ENCODE data around the gene IRAG1.

IRAG1 gene

DNA sequence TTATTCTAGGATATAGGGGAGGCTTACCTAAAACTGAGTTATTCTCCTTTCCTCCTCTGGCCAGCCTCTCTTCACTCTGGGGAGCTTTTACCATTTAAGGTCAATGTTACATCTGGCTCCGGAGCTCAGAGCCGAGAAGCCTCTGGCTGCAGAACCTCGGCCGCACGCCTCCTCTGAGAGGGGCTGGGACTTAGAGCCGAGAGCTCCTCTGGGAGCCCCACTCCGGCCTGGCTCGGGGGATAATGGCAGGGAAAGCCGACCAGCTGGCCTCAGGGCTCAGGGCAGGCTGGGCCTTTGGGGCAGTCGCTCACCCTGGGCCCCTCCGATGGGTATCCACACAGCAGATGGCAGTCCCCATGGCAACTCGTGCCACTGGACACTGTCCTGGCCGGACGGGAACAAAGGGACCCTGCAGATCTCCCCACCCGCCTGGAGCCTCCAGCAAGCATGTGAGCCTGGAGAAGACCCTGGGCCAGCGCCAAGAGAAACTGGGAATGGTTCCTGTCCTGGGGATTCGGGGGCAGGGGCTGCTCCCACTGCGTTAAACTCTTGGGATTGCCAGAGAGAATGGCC, at the start of gene IRAG1:
TSS of gene IRAG1 (minus strand) at position 247 of the 573 bp plus-strand sequence. CDS start at position 94, 153 bp downstream.
- no peak for DNase-seq

DNA sequence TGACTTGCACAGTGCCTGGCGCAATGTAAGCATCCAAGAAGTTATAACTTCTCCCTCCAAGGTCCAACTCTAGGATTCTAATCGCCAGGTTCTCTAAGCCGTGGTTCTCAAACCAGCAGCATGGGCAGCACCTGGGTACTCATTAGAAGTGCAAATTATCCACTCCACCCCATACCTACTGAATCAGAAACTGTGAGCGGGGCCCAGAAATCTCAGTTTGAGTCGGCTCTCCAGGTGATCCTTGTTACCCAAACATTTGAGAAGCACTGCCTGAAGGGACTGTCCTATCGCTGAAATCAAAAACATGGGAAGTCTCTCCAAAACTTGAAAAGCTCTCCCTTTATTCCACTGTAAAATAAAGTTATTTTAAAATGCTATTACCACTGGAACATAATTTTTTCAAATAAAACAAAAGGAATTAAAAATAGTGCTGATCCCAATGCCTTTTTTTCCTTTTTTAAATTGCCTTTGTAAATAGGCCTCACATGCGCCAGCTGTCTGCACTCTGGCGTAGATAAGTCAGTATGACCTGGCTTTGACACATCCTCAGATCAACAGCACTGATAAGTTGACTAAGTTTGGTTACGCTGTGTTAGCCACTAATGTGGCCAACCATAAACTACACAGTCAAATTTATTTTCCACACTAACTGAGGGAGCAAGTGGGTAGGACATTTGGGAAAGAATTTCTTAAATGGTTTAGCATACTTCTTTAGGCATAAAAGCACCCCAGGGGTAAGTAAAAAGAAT, 49.1 kb upstream of the IRAG1 start:
- no peak for DNase-seq

DNA sequence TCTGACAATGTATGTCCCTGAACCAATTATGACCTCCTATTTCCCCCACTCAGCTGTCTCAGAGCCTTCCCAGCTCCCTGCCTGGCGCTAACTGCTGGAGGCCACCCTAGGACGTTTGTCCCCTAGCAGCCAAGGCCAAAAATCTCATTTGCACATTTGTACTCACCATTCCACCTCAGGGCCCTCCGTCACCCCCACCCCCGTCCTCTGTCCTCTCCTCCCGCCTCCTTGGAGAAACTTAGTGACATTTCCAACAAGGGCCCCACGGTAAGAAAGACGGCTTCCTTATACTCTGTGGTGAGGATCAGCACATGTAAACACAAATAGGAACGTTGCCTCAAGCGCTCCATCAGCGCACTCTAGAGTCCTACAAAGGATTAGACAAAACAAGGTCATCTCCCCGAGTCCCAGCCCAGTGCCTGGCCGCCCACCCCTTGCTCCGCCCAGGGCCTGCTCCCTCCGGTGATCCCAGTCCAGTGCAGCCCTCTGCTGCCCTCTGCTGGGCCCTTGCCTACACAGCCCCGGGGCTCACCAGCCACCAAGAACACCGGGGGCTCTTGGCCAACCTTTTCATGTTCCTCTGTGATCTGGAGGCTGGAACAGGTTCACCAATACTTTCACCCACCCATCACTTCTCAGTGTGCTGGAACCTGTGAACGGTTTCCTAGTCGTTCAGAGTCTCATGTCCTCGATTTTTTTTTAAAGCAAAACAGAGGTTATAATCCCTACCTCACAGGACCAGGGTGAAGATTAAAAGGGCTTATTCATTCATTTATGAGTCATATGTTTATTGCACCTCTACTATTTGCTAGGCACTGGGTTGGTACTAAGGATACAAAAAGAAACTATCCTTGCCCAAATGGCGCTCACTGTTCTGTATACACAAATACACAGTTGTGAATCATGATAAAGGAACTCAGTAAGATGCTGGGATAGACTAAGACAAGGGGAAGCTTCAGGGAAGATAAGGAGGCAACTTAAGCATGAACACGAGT, 42.2 kb upstream of the IRAG1 start:
- peak; percentile 27 for DNase-seq

- no peak for DNase-seq
These were observed 37.6 kb upstream of the IRAG1 start for GRCh38 chr11:10731064-10731680.

GRCh38 chr11:10730151-10730550, 36.6 kb upstream of the IRAG1 start:
- DNase-seq, result no peak

DNA sequence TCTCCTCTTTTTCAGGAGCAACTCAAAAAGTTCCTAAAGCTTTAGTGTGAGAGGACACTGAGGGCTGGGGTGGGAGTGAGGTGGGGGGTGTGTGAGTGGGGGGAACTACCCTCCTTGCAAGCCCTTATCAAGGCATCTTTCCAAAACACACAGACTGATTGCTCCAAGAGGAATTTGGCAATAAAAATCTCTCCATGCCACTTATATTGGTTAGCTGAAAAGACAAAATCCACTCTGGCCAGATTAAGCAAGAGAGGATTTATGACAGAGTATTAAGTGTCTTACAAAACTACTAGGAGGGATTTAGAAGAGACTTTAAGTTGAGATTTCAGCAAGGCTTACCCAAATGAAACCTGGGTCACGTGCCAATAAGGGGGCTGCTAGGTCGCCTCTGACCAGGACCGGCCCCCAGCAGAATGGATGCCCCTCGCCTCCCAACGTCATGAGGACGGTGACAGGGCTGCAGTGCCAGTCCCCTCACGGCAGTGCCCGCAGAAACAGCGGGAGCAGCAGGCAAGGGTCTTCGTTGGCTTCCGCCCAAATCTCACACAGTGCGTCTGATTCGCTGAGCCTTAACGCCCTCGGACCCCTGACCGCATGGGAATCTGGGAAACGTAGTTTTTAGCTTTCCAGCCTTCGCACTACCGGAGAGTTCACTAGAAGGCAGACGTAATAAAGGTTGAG, 35.4 kb upstream of the IRAG1 start:
- DNase-seq, result no peak

DNA sequence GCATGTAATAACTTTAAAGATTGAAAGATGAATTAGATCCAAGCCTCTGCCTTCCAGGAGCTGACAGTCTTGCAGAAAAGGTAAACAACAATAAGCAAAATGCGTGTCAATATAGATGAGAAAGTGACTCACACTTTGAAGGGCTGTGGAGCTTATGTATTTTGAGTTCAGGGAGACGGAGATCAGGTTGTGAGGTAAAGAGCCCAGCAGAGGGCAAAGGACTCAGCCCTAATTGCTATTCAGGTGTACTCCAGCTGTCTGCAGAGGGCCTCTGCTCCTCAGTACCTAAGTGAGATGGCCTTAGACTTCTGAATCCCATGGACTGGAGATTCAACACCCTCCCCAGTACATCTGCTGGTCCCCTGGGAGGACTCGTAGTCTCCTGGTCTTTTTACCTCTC, 34.6 kb upstream of the IRAG1 start:
- no peak for DNase-seq

DNA sequence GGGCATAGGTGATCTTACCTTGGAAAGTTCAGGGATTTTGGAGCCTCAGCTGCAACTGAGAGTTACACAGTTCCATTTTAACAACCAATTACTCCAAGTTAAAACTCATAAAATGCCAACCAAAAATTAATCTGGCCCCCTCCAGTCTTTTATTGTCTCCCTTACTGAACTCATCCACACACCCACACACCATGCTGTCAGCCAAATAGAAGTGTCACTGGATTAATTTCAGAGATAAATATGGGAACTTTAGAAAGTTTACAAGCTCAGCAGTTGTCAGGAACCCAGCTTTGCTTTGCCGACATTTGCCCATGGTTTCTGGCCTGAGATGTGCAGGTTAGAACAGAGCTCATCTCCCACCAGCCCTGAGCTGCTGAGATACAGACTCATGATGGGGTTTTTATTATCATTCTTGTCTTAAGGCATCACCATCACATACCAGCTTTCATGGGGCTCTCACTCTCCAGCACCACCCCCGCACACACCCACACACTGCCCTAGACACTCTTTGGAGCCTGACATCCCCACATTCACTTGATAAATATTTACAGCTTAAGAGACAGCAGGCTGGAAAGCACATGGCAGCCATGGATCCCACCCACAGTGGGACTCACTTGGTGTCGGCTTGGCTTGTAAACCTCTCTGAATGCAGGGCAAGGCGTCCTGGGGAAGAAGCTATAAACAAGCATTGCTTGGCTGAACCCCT, 33.7 kb upstream of the IRAG1 start:
- no peak for DNase-seq

DNA sequence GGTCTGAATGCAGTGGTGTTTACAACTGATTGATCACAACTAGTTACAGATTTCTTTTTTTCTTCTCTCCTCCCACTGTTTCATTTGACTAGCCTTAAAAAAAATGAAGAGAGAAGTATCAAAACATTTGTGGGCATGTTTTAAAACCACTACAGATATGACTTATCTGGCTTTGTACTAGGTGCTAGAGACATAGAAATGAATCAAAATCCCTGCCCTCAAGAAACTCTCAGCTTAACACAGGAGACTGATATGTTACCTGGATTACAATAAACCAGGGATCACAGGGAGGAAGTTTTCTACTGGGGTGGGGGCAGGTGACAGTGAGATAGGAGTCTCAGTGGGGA, 32.3 kb upstream of the IRAG1 start:
- no peak for DNase-seq

GRCh38 chr11:10725114-10725906, 31.8 kb upstream of the IRAG1 start:
- no peak for DNase-seq

DNA sequence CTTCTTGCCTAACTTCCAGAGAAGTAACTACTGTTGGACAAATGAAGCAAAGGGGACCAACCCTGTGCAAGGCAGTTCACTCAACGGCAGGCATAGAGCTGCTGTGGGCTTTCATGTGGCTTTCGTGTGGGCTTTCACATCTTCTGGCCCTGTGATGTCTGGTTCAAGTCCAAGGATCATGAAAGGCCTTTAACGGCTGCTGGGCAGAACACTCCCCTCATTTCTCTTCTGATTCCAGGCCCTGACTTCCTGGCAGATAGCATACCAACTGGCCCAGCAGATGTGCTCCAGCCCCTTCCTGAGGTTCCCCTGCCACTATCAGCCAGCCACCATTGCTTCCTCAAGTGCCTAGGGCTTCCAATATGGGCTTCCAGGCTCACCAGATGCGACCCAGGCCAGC, 28.8 kb upstream of the IRAG1 start:
- DNase-seq, result no peak

- no peak for DNase-seq
These were observed 27.4 kb upstream of the IRAG1 start for GRCh38 chr11:10720881-10721376.

- DNase-seq, result no peak
These were observed 26.1 kb upstream of the IRAG1 start for GRCh38 chr11:10719616-10720015.

DNA sequence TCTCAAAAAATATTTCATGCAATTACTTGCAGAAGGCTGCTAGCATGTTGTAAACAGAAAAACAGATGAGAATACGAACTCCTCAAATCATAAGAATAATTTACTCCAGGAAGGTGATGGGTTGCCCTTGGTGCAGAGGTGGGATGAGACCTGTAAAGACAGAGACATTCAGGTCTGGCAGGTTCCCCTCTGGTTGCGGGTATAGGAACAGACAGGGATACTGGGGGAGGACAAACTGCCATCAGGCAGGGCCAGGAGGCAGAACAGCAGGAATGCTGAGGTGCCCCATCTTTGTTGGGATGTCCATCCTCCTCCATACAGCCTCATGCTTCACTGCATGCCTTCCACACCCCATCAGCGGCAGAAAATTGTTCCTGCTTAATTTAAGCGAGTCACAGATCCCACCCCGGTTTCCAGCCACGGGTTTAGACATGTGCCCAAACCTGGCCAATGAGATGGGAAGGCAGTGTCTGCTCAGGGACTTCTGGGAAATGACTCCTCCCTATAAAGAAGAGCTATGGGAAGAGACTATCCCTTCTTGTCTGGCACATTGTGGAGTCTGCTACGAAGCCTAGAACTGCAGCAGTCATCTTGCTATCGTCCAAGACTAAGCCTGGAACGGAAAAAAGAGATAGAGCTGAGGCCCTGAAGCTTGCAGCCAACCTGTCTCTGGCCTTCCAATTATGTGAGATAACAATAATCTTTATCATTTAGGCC, 23.1 kb upstream of the IRAG1 start:
- DNase-seq, result no peak

DNA sequence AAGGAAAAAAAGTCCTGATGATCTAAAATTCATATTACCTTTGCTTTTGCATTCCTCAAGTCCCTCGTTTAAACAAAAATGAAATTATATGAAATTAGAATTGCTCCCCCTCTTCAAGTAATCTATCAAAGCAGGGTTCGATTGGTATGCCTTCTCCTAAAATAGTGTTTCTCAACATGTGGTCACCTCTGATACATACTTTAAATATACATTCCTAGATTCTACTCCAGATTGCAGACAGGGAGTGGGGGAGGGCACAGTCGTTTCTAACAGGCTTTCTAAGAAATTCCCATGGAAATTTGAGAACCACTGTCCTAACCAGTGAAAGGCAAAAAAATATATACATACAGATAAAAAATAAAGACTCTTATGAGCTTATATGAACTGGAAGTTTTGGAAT, 22.6 kb upstream of the IRAG1 start:
- DNase-seq, result no peak

- DNase-seq, result no peak
These were observed 22.0 kb upstream of the IRAG1 start for GRCh38 chr11:10715571-10715970.

DNA sequence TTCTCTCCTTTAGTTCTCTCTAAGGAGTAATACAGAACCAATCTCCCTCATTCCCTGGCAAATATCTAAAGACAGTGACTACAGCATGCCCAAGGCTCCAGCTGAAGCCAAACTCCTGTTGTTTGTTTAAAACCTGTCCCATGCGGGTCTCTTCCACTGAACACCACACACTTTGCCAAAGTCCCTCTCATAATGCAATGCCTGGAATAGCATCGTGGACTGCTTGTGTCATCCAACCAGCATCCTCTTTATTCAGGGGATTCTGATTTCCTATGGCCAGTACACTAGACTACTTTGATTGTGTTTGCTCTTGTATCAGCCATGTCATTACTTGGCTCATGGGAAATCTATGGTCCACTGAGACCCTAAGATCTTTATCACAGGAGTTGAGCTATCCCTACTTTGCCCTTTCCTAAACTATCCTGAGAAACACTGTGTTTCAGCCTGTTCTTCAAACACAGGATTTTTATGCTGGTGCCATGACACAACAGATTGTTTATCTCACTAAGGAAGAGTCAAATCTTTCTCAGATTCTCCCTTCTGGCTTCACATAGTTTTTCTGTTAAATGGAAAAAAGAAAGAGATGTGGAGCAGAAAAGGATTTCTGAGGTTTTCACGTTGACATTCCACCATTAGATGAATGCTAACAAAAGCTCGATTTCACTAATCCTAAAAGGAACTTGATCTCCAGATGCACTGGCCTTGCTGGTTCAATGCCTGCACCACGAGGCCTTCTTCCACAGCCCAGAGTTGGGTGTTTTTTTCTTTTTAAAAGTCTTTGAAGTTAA, 15.9 kb upstream of the IRAG1 start:
- no peak for DNase-seq

DNA sequence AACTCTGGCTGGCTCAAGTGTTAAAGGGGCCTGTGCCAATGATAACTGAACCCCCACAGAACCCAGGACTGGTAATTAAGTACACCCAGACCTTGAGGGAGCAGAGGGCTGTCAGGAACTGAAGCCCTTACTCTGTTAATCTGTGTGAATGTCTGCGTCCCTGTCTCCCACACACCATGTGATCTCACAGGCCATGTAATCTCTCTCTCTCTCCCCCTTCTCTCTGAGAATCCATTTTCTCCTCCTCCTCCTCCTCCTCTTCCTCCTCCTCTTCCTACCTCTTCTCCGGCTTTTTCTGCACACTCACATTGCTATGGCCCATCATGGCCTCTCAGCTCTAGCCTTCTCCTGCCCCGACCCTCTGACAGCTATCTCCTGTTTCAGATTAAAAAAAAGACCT, 14.6 kb upstream of the IRAG1 start:
- DNase-seq, result no peak

DNA sequence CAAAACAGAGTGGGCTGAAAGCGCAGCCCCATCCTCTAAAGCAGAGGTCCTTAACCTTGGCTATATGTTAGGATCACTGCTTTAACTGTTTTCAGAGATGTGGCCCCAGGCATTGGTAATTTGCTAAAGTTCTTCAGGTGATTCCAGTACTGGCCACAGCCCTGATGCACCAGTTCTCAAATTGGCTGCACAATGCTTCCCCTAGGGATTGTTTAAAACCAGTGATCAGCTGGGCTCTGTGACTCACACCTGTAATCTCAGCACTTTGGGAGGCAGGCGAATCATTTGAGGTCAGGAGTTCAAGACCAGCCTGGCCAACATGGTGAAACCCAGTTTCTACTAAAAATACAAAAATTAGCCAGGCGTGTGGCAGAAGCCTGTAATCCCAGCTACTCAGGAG, 8.4 kb upstream of the IRAG1 start:
- no peak for DNase-seq

Measured in GF-D8 (cell line).